ENCODE measurements around the gene EHMT1.
A peak's percentile ranks its signal among the peaks of the same experiment; 100 is the strongest.

The EHMT1 gene

DNA sequence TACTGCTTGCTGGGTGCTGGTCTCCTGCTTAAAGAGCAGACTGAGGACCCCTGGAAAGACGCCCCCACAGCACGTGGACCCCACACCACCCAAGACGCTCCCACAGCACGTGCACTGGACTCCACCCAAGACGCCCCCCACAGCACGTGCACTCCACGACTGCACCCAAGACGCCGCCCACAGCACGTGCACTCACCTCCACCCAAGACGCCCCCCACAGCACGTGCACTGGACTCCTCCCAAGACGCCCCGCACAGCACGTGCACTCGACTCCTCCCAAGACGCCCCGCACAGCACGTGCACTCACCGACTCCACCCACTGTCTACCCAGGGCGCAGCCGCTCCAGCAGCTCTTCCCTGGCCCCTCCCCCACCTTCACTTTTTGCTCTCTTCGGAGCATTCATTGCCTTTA, 50.5 kb downstream of the EHMT1 start:
- peak; percentile 28 for DNase-seq
- Histone ChIP-seq H3K9me3 (no peaks in the 10 kb centered on the region), H3K27me3 (no peaks in the 10 kb centered on the region), H3K36me3 (no peaks in the 10 kb centered on the region), H3K4me3 (ENCODE audit: low read depth, low read length) (no peak overlapping the region), H3K4me1 (peaks cover 25% of the 10 kb centered on the region)
- TF ChIP-seq, protein P1, sequence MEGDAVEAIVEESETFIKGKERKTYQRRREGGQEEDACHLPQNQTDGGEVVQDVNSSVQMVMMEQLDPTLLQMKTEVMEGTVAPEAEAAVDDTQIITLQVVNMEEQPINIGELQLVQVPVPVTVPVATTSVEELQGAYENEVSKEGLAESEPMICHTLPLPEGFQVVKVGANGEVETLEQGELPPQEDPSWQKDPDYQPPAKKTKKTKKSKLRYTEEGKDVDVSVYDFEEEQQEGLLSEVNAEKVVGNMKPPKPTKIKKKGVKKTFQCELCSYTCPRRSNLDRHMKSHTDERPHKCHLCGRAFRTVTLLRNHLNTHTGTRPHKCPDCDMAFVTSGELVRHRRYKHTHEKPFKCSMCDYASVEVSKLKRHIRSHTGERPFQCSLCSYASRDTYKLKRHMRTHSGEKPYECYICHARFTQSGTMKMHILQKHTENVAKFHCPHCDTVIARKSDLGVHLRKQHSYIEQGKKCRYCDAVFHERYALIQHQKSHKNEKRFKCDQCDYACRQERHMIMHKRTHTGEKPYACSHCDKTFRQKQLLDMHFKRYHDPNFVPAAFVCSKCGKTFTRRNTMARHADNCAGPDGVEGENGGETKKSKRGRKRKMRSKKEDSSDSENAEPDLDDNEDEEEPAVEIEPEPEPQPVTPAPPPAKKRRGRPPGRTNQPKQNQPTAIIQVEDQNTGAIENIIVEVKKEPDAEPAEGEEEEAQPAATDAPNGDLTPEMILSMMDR (IDR thresholded peaks at IDR 0.05; ENCODE audit: low read depth, low read length) = no peak

DNA sequence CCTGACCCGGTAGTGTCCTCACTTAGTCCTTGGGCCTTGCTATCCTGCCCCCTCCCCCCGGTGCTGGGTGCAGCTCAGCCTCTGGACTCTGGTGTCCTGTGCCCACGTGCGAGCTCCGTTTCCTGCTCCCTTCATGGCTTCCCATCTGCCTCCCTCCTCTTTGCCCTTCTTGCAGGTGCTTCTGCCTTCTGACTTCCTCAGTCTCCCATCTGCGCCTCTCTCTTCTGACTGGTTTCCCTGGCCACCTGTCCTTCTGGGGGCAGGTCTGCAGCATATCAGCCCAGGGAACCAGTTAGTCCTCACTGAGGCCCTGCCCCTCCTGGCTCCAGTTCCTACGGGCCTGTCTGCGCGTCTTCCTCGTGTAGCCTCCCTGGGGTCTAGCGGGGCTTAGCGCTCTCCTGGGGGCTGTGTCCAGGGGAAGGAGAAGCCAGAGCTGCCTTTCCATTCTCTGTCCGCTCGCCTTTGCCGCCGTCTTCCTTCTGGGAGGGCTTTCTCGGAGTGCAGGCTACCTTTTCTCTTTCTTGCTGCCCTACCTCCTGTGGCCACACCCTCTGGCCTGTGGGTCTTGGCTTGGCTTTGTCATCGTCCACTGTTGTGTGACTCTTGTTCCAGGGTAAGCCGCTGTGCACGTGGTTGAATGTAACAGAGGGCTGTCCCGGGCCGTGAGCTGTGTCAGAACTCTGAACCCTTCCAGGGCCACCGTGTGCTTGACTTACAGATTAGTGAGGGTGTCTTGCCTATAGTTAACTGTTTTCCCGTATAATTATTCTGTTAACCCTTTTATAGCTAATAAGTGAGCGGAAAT, 51.8 kb downstream of the EHMT1 start:
- H3K36me3 ChIP-seq = no peaks in the 10 kb centered on the region
- TF ChIP-seq, protein P1 (IDR thresholded peaks at IDR 0.05; ENCODE audit: low read depth, low read length) = no peak
- peaks cover 25% of the 10 kb centered on the region for H3K4me1 ChIP-seq
- H3K27me3 ChIP-seq = no peaks in the 10 kb centered on the region
- H3K4me3 ChIP-seq (ENCODE audit: low read depth, low read length) = no peak overlapping the region
- H3K9me3 ChIP-seq = no peaks in the 10 kb centered on the region
- peak; percentile 40 for DNase-seq

DNA sequence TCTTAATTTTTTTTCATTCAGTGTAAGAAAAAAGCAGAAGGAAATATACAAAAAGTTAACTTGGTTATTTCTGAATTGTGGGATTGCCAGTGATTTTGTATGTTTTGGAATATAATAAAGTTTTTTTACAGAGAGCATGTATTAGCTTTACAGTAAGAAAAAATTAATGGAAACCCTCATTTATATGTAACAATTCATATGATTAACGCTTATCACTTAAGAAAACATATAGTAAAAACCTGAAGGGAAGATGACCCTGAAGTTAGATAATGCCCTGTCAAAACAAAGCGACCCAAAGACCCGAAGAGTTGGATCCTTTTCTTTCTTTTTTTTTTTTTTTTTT, 52.4 kb downstream of the EHMT1 start:
- Histone ChIP-seq H3K4me1 (peaks cover 22% of the 10 kb centered on the region), H3K9me3 (no peaks in the 10 kb centered on the region), H3K27me3 (no peaks in the 10 kb centered on the region), H3K4me3 (ENCODE audit: low read depth, low read length) (no peak overlapping the region), H3K36me3 (no peaks in the 10 kb centered on the region)
- TF ChIP-seq, protein P1 (IDR thresholded peaks at IDR 0.05; ENCODE audit: low read depth, low read length) = no peak
- no peak for DNase-seq

DNA sequence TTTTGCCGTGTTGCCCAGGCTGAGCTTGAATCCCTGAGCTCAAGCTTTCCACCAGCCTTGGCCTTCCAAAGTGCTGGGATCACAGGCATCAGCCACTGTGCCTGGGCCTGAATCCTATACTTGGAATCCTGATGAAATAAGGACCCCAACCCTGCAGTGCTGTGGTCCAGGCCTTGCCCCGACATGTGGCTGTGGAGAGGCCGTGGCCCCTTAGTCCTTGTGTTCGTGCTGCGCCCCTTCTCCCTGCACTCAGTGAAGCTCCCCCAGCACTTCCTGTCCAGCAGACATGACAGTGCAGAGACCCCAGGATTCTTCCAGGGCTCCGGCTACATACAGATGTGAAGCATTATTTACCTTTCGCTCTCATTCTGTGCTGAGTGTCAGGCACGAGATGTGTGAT, 52.9 kb downstream of the EHMT1 start:
- TF ChIP-seq, protein P1 (IDR thresholded peaks at IDR 0.05; ENCODE audit: low read depth, low read length) = no peak
- Histone ChIP-seq H3K27me3 (no peaks in the 10 kb centered on the region), H3K4me1 (peaks cover 17% of the 10 kb centered on the region), H3K4me3 (ENCODE audit: low read depth, low read length) (no peak overlapping the region), H3K36me3 (no peaks in the 10 kb centered on the region), H3K9me3 (no peaks in the 10 kb centered on the region)
- DNase-seq = no peak

DNA sequence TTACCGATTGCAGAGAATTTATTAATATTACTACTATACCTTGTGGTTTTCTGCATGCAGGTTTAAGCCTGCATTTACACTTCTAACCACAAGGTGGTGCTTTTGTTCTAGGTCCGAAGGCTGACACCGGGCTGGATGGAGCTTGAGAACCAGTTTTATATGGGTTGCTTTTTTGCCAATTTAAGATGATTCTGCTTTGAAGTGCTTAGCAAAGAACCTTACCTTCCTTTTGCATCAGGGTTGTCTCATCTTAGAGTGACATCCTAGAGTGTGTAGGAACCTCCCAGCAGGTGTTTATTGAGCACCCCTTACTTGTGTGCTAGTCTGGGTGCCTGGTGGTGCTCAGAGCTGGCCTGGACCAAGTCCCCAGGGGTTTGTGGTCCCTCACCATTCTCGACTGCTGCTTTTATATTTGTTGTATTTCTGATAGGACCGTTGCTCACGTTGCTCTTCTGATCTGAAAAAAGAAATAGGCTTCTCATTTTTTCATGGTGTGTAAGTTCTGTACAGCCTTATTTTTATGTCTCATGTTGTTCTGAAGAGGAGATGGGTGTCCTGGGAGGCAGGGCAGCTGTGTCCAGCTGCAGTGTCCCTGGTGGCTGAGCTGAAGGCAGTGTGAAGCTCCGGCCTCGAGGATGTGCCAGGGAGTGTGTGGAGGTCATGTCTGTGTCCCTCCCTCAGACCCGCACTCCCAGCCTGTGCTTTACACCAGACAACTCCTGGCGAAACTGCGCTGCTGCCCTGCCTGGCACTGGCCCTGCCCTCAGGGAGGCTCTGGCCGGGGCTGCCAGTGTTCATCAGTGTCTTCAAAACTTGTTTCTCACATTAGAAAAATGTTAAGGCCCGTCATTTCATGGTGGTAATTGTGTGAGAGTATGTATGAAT, 54.3 kb downstream of the EHMT1 start:
- Histone ChIP-seq H3K4me1 (peaks cover 13% of the 10 kb centered on the region; the same call in 1 of the 2 replicates), H3K36me3 (no peaks in the 10 kb centered on the region), H3K27me3 (no peaks in the 10 kb centered on the region), H3K4me3 (ENCODE audit: low read depth, low read length) (no peak overlapping the region), H3K9me3 (no peaks in the 10 kb centered on the region)
- peak; percentile 56 for DNase-seq
- TF ChIP-seq, protein P1 (IDR thresholded peaks at IDR 0.05; ENCODE audit: low read depth, low read length) = peak; percentile 92

Measured in BE2C (cell line).